Panc1 (cell line): ENCODE results near the gene ADAMTS13. TPM values are rescaled to one million over a fixed set of nuclear protein-coding genes. Genes with fewer than 3 reads are reported as not detected.

ENCODE experiments used
- ATAC-seq: fragments of 200-7000 bp; cut with Tn5 transposase; 2 replicates; pipeline ENCODE4 v1.9.1; 2020; ENCODE audit warnings: mild to moderate bottlenecking, moderate library complexity
- BruUV-seq: library from RNA; stranded (reverse); fragments of 400-500 nt; replicated peaks from 2 replicates; lab custom pipeline; 2021; lab: Mats Ljungman, UMichigan
- CTCF ChIA-PET: fragments of 300-600 bp; sonication (Branson Sonifier 250); formaldehyde crosslinking; loops from one replicate; lab custom pipeline; 2022; ENCODE audit warnings: antibody characterized with exemption; lab: Charles Lee
- POLR2A ChIA-PET: fragments of 300-600 bp; sonication (Branson Sonifier 250); formaldehyde crosslinking; loops from one replicate; lab custom pipeline; 2022; ENCODE audit warnings: antibody characterized with exemption; lab: Charles Lee
- DNase-seq: peaks from one replicate; pipeline ENCODE4 v3.0.0-alpha.2; 2010; ENCODE audit warnings: low read depth, low spot score
- H3K27ac ChIP-seq: 2 replicates; pipeline ENCODE4 v1.5.1; 2011; ENCODE audit warnings: mild to moderate bottlenecking, low read length, inconsistent platforms
- H3K27me3 ChIP-seq: fragments of 200-500 bp; sonication (Bioruptor generic); 2 replicates; pipeline ENCODE4 v1.6.0; 2014; ENCODE audit warnings: low read length, inconsistent platforms; ENCODE audit not compliant: control insufficient read depth, insufficient read depth
- H3K36me3 ChIP-seq: fragments of 200-500 bp; sonication (Bioruptor generic); 2 replicates; pipeline ENCODE4 v1.5.1; 2014; ENCODE audit warnings: inconsistent platforms, mild to moderate bottlenecking, low read length, moderate library complexity; ENCODE audit not compliant: control insufficient read depth, insufficient read depth
- H3K4me1 ChIP-seq: 2 replicates; pipeline ENCODE4 v1.5.1; 2011; ENCODE audit warnings: inconsistent platforms, mild to moderate bottlenecking, low read length, moderate library complexity; ENCODE audit not compliant: control insufficient read depth, insufficient read depth
- H3K4me3 ChIP-seq, 2 experiments: 2 replicates each; pipeline ENCODE4 v1.5.1; 2011 to 2012; ENCODE audit warnings: low read depth in 2 of 2, low read length in 2 of 2, mild to moderate bottlenecking in 2 of 2, inconsistent platforms in 1 of 2, moderate library complexity in 1 of 2
- H3K9me3 ChIP-seq: fragments of 200-500 bp; sonication (Bioruptor generic); 2 replicates; pipeline ENCODE4 v1.5.1; 2014; ENCODE audit warnings: low read depth, mild to moderate bottlenecking, inconsistent platforms, low read length, moderate library complexity; ENCODE audit not compliant: control insufficient read depth, insufficient read depth
- POLR2AphosphoS5 ChIP-seq: IDR thresholded peaks from 2 replicates; pipeline ENCODE4 v1.6.1; 2012; ENCODE audit warnings: mild to moderate bottlenecking, low read depth, low read length, moderate library complexity
- SIN3A ChIP-seq: IDR thresholded peaks from 2 replicates; pipeline ENCODE4 v1.6.1; 2012; ENCODE audit warnings: low read depth, mild to moderate bottlenecking, low read length, moderate library complexity, borderline replicate concordance; ENCODE audit not compliant: insufficient read depth
- TCF7L2 ChIP-seq: IDR thresholded peaks from 2 replicates; pipeline ENCODE4 v1.6.1; 2011; ENCODE audit warnings: mild to moderate bottlenecking, low read depth, low read length, inconsistent platforms
- in situ Hi-C: cut with HindIII; loops from 2 replicates; pipeline ENCODE4 v1.10.0; 2016; ENCODE audit warnings: low sequenced_read_pairs, low pct_unique_long_range_greater_than_20kb
- intact Hi-C: fragments of 100-400 bp; cut with micrococcal nuclease; formaldehyde crosslinking; loops from one replicate; pipeline ENCODE4 v1.10.0; 2022; ENCODE audit not compliant: unreplicated experiment
- total RNA-seq: library from RNA; stranded (reverse); gene quantifications from one replicate; pipeline ENCODE4 v1.2.1, GENCODE V29; 2021; ENCODE audit not compliant: unreplicated experiment
- TF ChIP-seq, protein P1 (sequence below): fragments of 450-650 bp; IDR thresholded peaks from 2 replicates; pipeline ENCODE4 v1.5.1; 2017; ENCODE audit warnings: mild to moderate bottlenecking
- TF ChIP-seq, protein P2 (sequence below), 2 experiments: IDR thresholded peaks; 2 replicates each; pipeline ENCODE4 v1.6.1; 2011 to 2012; ENCODE audit warnings: low read depth in 2 of 2, control low read depth in 1 of 2, low read length in 1 of 2, mild to moderate bottlenecking in 1 of 2, moderate library complexity in 1 of 2; ENCODE audit not compliant: insufficient read depth in 1 of 2

Gene ADAMTS13
- total RNA-seq, 1 experiment from 2014 or later, result 3.4 TPM

DNA sequence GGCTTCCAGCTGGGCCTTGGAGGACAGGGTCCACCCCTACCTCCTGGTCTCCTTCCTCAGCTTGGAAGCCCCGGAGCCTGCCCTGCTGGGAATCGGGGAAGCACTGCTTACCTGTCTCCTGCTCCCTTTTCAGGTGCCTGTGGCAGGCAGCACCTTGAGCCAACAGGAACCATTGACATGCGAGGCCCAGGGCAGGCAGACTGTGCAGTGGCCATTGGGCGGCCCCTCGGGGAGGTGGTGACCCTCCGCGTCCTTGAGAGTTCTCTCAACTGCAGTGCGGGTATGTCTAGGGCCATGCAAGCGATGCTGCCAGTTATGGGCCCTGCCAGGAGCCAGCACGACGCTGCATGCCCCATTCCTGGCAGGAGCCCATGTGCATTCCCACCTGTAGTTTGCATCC is 33.8 kb downstream of the ADAMTS13 start:
- ChIA-PET POLR2A (no interaction called here), CTCF (no interaction called here)
- Histone ChIP-seq H3K36me3 (no peaks in the 10 kb centered on the region), H3K9me3 (no peaks in the 10 kb centered on the region), H3K4me1 (peaks cover 7% of the 10 kb centered on the region), H3K4me3 (no peak overlapping the region), H3K27me3 (no peaks in the 10 kb centered on the region), H3K27ac (no peak overlapping the region)
- TF ChIP-seq, protein P1, sequence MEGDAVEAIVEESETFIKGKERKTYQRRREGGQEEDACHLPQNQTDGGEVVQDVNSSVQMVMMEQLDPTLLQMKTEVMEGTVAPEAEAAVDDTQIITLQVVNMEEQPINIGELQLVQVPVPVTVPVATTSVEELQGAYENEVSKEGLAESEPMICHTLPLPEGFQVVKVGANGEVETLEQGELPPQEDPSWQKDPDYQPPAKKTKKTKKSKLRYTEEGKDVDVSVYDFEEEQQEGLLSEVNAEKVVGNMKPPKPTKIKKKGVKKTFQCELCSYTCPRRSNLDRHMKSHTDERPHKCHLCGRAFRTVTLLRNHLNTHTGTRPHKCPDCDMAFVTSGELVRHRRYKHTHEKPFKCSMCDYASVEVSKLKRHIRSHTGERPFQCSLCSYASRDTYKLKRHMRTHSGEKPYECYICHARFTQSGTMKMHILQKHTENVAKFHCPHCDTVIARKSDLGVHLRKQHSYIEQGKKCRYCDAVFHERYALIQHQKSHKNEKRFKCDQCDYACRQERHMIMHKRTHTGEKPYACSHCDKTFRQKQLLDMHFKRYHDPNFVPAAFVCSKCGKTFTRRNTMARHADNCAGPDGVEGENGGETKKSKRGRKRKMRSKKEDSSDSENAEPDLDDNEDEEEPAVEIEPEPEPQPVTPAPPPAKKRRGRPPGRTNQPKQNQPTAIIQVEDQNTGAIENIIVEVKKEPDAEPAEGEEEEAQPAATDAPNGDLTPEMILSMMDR, result no peak
- TF ChIP-seq TCF7L2, result no peak
- no peak for TF ChIP-seq POLR2AphosphoS5
- no peak for TF ChIP-seq SIN3A
- TF ChIP-seq, protein P2, sequence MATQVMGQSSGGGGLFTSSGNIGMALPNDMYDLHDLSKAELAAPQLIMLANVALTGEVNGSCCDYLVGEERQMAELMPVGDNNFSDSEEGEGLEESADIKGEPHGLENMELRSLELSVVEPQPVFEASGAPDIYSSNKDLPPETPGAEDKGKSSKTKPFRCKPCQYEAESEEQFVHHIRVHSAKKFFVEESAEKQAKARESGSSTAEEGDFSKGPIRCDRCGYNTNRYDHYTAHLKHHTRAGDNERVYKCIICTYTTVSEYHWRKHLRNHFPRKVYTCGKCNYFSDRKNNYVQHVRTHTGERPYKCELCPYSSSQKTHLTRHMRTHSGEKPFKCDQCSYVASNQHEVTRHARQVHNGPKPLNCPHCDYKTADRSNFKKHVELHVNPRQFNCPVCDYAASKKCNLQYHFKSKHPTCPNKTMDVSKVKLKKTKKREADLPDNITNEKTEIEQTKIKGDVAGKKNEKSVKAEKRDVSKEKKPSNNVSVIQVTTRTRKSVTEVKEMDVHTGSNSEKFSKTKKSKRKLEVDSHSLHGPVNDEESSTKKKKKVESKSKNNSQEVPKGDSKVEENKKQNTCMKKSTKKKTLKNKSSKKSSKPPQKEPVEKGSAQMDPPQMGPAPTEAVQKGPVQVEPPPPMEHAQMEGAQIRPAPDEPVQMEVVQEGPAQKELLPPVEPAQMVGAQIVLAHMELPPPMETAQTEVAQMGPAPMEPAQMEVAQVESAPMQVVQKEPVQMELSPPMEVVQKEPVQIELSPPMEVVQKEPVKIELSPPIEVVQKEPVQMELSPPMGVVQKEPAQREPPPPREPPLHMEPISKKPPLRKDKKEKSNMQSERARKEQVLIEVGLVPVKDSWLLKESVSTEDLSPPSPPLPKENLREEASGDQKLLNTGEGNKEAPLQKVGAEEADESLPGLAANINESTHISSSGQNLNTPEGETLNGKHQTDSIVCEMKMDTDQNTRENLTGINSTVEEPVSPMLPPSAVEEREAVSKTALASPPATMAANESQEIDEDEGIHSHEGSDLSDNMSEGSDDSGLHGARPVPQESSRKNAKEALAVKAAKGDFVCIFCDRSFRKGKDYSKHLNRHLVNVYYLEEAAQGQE (IDR thresholded peaks at IDR 0.05; ENCODE audit: insufficient read depth in 1 of 2, low read depth in 2 of 2, low read length in 1 of 2), result no peak
- intact Hi-C loops, result no loop called here
- no peak for DNase-seq
- BruUV-seq, result no TSS peak
- in situ Hi-C loops, result no loop called here
- no peak for ATAC-seq

DNA sequence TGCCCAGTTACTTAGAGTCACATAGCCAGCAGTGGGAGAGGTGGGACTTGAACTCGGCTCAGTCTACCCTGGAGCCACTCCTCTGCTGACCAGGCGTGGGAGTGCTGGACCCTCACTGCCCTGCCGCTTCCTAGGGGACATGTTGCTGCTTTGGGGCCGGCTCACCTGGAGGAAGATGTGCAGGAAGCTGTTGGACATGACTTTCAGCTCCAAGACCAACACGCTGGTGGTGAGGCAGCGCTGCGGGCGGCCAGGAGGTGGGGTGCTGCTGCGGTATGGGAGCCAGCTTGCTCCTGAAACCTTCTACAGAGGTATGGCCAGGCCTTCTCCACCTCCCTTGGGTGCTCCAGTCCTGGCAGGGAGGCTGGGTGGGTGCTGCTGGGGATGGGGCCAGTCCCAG is 34.2 kb downstream of the ADAMTS13 start:
- no peak for TF ChIP-seq POLR2AphosphoS5
- TF ChIP-seq SIN3A, result no peak
- TF ChIP-seq, protein P2 (IDR thresholded peaks at IDR 0.05; ENCODE audit: insufficient read depth in 1 of 2, low read depth in 2 of 2, low read length in 1 of 2), result no peak
- TF ChIP-seq, protein P1, result no peak
- no peak for TF ChIP-seq TCF7L2
- H3K4me1 ChIP-seq, result peaks cover 12% of the 10 kb centered on the region
- in situ Hi-C loops (no loop called here), intact Hi-C loops (no loop called here)
- POLR2A ChIA-PET, result no interaction called here
- H3K4me3 ChIP-seq, result no peak overlapping the region
- H3K9me3 ChIP-seq, result no peaks in the 10 kb centered on the region
- no peak overlapping the region for H3K27ac ChIP-seq
- BruUV-seq, result no TSS peak
- H3K36me3 ChIP-seq, result no peaks in the 10 kb centered on the region
- no peak for ATAC-seq
- DNase-seq, result no peak
- CTCF ChIA-PET, result no interaction called here
- H3K27me3 ChIP-seq, result no peaks in the 10 kb centered on the region
